Measurements from ENCODE around the gene KRT33B.
"Not testable (repeated sequence)": the region's sequence is repeated elsewhere in the genome, so short reads cannot be mapped to it uniquely, and the experiment has no call there.

KRT33B gene

GRCh38 chr17:41369713-41370112, at the start of gene KRT33B:
KRT33B (minus strand) TSS chr17:41369813; CDS start chr17:41369750, 63 bp downstream.
- no peak for DNase-seq

GRCh38 chr17:41418116-41418860, 48.7 kb upstream of the KRT33B start:
- no peak for DNase-seq

GRCh38 chr17:41417576-41418015, 48.0 kb upstream of the KRT33B start:
- DNase-seq: peak; percentile 12

GRCh38 chr17:41417127-41417526, 47.5 kb upstream of the KRT33B start:
- DNase-seq: no peak

GRCh38 chr17:41416479-41416878, 46.9 kb upstream of the KRT33B start:
- no peak for DNase-seq

GRCh38 chr17:41415833-41416335, 46.3 kb upstream of the KRT33B start:
- no peak for DNase-seq

- no peak for DNase-seq
Measured at GRCh38 chr17:41415411-41415810, 45.8 kb upstream of the KRT33B start.

- no peak for DNase-seq
Measured at GRCh38 chr17:41413982-41414381, 44.4 kb upstream of the KRT33B start.

- DNase-seq: no peak
Measured at GRCh38 chr17:41413353-41413957, 43.8 kb upstream of the KRT33B start.

GRCh38 chr17:41411072-41411840, 41.6 kb upstream of the KRT33B start:
- DNase-seq: no peak

- DNase-seq: no peak
Measured at GRCh38 chr17:41407226-41407625, 37.6 kb upstream of the KRT33B start.

GRCh38 chr17:41406205-41406604, 36.6 kb upstream of the KRT33B start:
- no peak for DNase-seq

GRCh38 chr17:41404024-41404671, 34.5 kb upstream of the KRT33B start:
- DNase-seq: no peak

- no peak for DNase-seq
Measured at GRCh38 chr17:41403404-41404023, 33.9 kb upstream of the KRT33B start.

- no peak for DNase-seq
Measured at GRCh38 chr17:41402161-41402560, 32.5 kb upstream of the KRT33B start.

GRCh38 chr17:41396996-41397660, 27.5 kb upstream of the KRT33B start, which contains the start of gene KRT31:
KRT31 (minus strand) TSS chr17:41397608; CDS start chr17:41397539, 69 bp downstream.
- DNase-seq: no peak

- no peak for DNase-seq
Measured at GRCh38 chr17:41396340-41396739, 26.7 kb upstream of the KRT33B start.

- no peak for DNase-seq
Measured at GRCh38 chr17:41395611-41396010, 26.0 kb upstream of the KRT33B start.

GRCh38 chr17:41395044-41395443, 25.4 kb upstream of the KRT33B start:
- not testable (repeated sequence) for DNase-seq

GRCh38 chr17:41394254-41394996, 24.8 kb upstream of the KRT33B start:
- DNase-seq: no peak

GRCh38 chr17:41393826-41394225, 24.2 kb upstream of the KRT33B start:
- DNase-seq: no peak

Measured in NCI-H82 (cell line).